HCT116 (cell line): ENCODE results near the gene EXOC6B.

ENCODE experiments used
- CTCF ChIP-seq, 3 experiments: fragments of 200-600 bp in 1 of 3; sonication (generic) in 1 of 3; IDR thresholded peaks in 2 of 3; conservative IDR thresholded peaks in 1 of 3; 2 replicates each; pipeline ENCODE4 v1.5.1; 2012 to 2017; ENCODE audit warnings: low read depth in 2 of 3, low read length in 2 of 3, antibody characterized with exemption in 1 of 3, borderline replicate concordance in 1 of 3, control low read depth in 1 of 3, mild to moderate bottlenecking in 1 of 3, mixed read lengths in 1 of 3, mixed run types in 1 of 3, moderate library complexity in 1 of 3; ENCODE audit not compliant: insufficient read depth in 1 of 3
- POLR2AphosphoS5 ChIP-seq: IDR thresholded peaks from 2 replicates; pipeline ENCODE4 v1.6.1; 2011; ENCODE audit warnings: mild to moderate bottlenecking, low read depth, low read length, moderate library complexity
- REST ChIP-seq: IDR thresholded peaks from 2 replicates; pipeline ENCODE4 v1.6.1; 2012; ENCODE audit warnings: low read depth
- SRF ChIP-seq: IDR thresholded peaks from 2 replicates; pipeline ENCODE4 v1.6.1; 2012; ENCODE audit warnings: low read depth
- ZFX ChIP-seq: fragments of 450-650 bp; IDR thresholded peaks from 2 replicates; pipeline ENCODE4 v1.6.1; 2017

- TF ChIP-seq CTCF (IDR thresholded peaks at IDR 0.05 in 2 of 3, conservative IDR thresholded peaks at IDR 0.05 in 1 of 3; ENCODE audit: borderline replicate concordance in 1 of 3, insufficient read depth in 1 of 3, low read depth in 2 of 3, low read length in 2 of 3) (no peak), SRF (no peak), ZFX (no peak), POLR2AphosphoS5 (no peak), REST (no peak)
Observed at GRCh38 chr2:72681016-72681995, 144.5 kb downstream of the EXOC6B start.
